GM19025 (cell line): ENCODE measurements around the gene OR2T6.
"Not testable (repeated sequence)": the region's sequence is repeated elsewhere in the genome, so short reads cannot be mapped to it uniquely, and the experiment has no call there.

Experiments
- ATAC-seq: cut with Tn5 transposase; IDR thresholded peaks from one replicate; pipeline ENCODE4 v1.9.1; 2021; ENCODE audit warnings: mild to moderate bottlenecking, low read depth, moderate library complexity; ENCODE audit not compliant: unreplicated experiment

Gene OR2T6

GRCh38 chr1:248431683-248432082 is 56.1 kb downstream of the OR2T6 start:
- ATAC-seq = not testable (repeated sequence)

- not testable (repeated sequence) for ATAC-seq
Measured at GRCh38 chr1:248432201-248432600, 56.7 kb downstream of the OR2T6 start.

- ATAC-seq = not testable (repeated sequence)
Measured at GRCh38 chr1:248433811-248434415, 58.4 kb downstream of the OR2T6 start.

GRCh38 chr1:248434913-248435312 is 59.4 kb downstream of the OR2T6 start:
- ATAC-seq = not testable (repeated sequence)

- peak; percentile 42 for ATAC-seq
Measured at GRCh38 chr1:248436303-248436702, 60.8 kb downstream of the OR2T6 start.

GRCh38 chr1:248438668-248439067 is 63.1 kb downstream of the OR2T6 start:
- ATAC-seq = not testable (repeated sequence)

- ATAC-seq = not testable (repeated sequence)
Measured at GRCh38 chr1:248439283-248439682, 63.7 kb downstream of the OR2T6 start.
